HuH-7 (cell line): ENCODE measurements around the gene CEP290.
"Not testable (repeated sequence)": the region's sequence is repeated elsewhere in the genome, so short reads cannot be mapped to it uniquely, and the experiment has no call there.

Experiments used
- DNase-seq: peaks from one replicate; pipeline ENCODE4 v3.0.0; 2011; ENCODE audit warnings: low spot score

CEP290 gene

GRCh38 chr12:88036353-88036965 is 105.4 kb downstream of the CEP290 start:
- DNase-seq = no peak

- no peak for DNase-seq
Measured at GRCh38 chr12:88035907-88036289, 106.0 kb downstream of the CEP290 start.

GRCh38 chr12:88035271-88035906 is 106.5 kb downstream of the CEP290 start:
- peak; percentile 74 for DNase-seq

- not testable (repeated sequence) for DNase-seq
Measured at GRCh38 chr12:88031161-88031560, 110.7 kb downstream of the CEP290 start.

- DNase-seq = no peak
Measured at GRCh38 chr12:88029093-88029665, 112.7 kb downstream of the CEP290 start, which contains the start of gene C12orf50. C12orf50 (minus strand) TSS chr12:88029401; CDS start chr12:88026962, 2,439 bp downstream.

GRCh38 chr12:88026196-88026595 is 115.7 kb downstream of the CEP290 start:
- DNase-seq = no peak

- no peak for DNase-seq
Measured at GRCh38 chr12:88017964-88018363, 123.9 kb downstream of the CEP290 start.

- DNase-seq = no peak
Measured at GRCh38 chr12:88015825-88016224, 126.1 kb downstream of the CEP290 start.

- no peak for DNase-seq
Measured at GRCh38 chr12:88011755-88012154, 130.1 kb downstream of the CEP290 start.

- DNase-seq = no peak
Measured at GRCh38 chr12:88006351-88006750, 135.5 kb downstream of the CEP290 start.

- DNase-seq = no peak
Measured at GRCh38 chr12:88001327-88001726, 140.6 kb downstream of the CEP290 start.
